Fibroblast of skin of left quadriceps (primary cell): Measurements from ENCODE around the gene SLC7A6.
"Not testable (repeated sequence)": the region's sequence is repeated elsewhere in the genome, so short reads cannot be mapped to it uniquely, and the experiment has no call there.

Source experiments
- DNase-seq, 2 experiments: peaks; one replicate each; pipeline ENCODE4 v3.0.0-alpha.2; 2013; ENCODE audit warnings: low read depth in 2 of 2

Gene SLC7A6

GRCh38 chr16:68283801-68284598, 19.7 kb downstream of the SLC7A6 start:
- DNase-seq: no peak

DNA sequence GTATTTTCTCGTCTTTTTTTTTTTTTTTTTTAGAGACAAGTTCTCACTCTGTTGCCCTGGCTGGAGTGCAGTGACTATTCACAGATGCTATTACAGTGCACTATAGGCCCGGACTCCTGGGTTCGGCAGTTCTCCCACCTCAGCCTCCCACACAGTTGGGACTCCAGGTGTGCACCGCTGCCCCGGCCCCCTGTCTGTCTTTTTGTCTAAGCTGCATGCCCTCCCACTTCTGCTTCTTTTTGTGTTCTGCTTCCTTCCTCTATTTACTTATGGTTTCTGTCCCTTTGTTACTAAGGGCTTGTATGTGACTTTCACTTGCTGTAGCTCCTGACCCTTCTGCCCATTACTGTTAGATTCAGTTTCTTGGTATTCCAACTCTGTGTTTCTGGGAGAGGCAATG, 20.5 kb downstream of the SLC7A6 start:
- DNase-seq: no peak

- no peak for DNase-seq
Observed at GRCh38 chr16:68285683-68286082, 21.4 kb downstream of the SLC7A6 start.

DNA sequence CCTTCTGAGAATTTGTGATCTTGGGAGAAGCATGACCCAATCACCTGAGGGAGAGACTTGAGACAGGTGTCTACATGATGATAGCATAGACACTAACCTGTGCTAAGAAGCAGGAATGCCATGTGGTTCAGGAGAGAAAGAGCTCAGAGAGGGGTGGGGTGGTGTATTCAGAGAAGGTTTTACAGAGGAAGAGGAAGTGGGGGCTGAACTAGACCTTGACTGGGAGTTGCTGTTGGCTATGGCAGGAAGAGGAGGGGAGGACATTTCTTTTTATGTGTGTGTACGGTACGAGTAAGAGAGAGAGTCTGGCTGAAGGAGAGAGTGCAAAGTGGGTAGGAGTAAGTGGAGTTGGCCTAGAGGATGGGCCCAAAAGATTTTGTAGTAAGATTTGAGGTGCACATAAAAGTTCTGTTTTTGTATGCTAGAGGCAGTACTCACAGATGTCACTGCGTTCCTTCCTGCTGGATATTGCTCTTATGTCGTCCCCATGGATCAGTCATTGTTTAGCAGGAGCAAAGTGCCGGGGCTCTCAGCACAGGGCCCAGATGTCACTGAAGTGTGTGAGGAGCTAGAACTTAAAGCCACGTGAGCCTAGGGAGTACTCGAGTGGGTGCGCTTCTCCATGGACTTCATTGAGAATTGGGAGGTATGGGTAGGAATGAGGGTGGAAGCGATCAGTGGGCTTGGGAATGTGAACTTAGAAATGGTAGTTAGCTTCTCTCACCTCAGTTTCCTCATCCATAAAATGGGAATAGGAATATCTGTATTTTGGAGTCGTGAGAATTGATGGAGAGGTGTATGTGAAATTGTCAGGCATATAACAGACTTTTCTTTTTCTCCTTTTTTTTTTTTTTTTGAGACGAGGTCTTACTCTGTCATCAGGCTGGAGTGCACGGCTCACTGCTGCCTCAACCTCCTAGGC, 22.1 kb downstream of the SLC7A6 start:
- no peak for DNase-seq

- no peak for DNase-seq
Observed at GRCh38 chr16:68287276-68288251, 23.2 kb downstream of the SLC7A6 start.

GRCh38 chr16:68288252-68288650, 23.9 kb downstream of the SLC7A6 start:
- DNase-seq: no peak

DNA sequence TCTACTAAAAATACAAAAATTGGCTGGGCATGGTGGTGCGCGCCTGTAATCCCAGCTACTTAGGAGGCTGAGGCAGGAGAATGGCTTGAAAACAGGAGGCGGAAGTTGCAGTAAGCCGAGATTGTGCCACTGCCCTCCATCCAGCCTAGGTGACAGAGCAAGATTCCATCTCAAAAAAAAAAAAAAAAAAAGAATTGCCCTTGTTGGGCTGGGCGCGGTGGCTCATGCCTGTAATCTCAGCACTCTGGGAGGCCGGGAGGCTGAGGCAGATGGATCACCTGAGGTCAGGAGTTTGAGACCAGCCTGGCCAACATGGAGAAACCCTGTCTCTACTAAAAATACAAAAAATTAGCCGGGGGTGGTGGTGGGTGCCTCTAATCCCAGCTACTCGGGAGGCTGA, 24.5 kb downstream of the SLC7A6 start:
- not testable (repeated sequence) for DNase-seq

- no peak for DNase-seq
Observed at GRCh38 chr16:68289202-68289601, 24.9 kb downstream of the SLC7A6 start.

DNA sequence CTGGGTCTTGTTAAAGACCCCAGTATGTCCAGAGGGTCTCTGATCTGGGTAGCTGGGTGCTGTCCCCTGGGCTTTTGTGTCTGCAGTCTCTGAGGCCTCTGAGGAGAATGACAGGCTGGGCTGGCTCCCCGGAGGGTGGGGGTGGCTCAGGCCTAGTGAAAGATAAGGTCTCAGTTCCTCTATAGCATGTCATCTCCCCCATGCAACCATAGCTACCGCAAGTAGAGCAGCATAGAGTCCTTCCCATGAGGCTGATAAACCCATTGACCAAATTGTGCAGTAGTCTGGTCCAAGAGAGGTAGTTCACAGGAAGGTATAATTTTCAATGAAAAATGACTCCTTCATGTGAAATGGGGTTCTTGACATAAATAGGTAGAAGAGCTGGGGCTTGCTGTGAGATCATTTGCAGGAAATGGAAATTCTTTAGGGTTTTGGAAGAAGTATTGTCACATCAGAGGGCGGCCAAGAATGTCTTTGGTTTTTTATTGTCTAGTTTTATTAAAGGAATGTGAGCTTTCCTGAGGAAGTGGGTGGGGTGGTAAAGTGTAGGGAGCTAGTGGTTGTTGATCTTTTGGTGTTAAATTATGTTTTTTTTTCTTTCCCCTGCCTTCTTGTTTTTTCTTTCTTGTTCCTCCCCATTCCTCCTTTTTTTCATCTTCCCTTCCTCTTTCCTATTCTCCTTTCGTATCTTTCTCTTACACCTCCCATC, 25.4 kb downstream of the SLC7A6 start:
- no peak for DNase-seq

DNA sequence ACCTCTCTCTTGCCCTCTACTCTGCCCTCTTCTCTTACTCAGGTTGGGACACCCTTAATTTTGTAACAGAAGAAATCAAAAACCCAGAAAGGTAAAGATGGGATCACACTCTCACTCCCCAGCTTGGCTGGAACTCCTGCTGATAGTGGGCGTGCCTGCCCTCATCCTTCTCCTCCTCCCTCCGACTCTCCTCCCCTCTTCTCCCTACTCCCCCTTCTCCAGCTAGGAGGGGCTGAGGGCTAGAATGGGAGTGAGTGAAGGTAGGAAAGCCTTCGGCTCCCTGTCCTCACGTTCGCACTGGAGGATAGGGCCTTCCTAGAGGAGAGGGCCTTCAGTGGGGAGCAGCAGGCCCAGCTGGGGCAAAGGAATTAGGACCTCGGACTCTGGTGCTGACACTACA, 26.1 kb downstream of the SLC7A6 start:
- DNase-seq: no peak

- no peak for DNase-seq
Observed at GRCh38 chr16:68291227-68291626, 26.9 kb downstream of the SLC7A6 start.

- DNase-seq: no peak
Observed at GRCh38 chr16:68292425-68292824, 28.1 kb downstream of the SLC7A6 start.

DNA sequence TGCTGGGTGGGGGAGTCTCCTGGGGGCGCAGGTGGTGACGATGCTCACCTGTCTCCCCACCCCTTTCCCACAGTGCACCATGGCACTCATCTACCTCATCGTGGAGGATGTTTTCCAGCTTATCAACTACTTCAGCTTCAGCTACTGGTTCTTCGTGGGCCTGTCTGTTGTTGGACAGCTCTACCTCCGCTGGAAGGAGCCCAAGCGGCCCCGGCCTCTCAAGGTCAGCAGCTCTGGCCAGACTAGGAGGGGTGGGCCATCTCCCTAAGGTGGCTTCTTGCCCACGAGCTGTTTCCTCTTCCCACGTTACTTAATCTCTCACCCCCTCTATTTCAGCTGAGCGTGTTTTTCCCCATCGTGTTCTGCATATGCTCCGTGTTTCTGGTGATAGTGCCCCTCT, 32.0 kb downstream of the SLC7A6 start:
- no peak for DNase-seq

- no peak for DNase-seq
Observed at GRCh38 chr16:68296693-68297092, 32.4 kb downstream of the SLC7A6 start.

DNA sequence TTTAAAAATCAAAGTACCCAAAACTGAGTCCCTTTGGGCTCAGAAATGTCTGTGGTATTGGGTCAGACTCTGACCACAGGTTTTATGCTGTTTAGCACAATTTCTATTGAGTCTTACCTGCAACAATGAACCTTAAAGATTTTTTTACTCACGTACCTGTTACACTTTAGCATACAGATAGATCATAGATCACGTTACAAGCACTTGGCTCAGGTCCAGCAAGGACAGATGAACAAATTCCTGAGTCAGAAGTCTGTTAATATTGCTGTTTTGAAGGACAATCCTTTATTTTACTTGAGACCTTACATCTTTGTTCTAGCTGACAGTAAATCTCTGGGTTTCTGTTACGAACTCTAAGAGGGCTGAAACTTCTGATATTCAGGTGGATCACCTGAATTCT, 33.6 kb downstream of the SLC7A6 start:
- no peak for DNase-seq

GRCh38 chr16:68298312-68298711, 34.0 kb downstream of the SLC7A6 start:
- no peak for DNase-seq

DNA sequence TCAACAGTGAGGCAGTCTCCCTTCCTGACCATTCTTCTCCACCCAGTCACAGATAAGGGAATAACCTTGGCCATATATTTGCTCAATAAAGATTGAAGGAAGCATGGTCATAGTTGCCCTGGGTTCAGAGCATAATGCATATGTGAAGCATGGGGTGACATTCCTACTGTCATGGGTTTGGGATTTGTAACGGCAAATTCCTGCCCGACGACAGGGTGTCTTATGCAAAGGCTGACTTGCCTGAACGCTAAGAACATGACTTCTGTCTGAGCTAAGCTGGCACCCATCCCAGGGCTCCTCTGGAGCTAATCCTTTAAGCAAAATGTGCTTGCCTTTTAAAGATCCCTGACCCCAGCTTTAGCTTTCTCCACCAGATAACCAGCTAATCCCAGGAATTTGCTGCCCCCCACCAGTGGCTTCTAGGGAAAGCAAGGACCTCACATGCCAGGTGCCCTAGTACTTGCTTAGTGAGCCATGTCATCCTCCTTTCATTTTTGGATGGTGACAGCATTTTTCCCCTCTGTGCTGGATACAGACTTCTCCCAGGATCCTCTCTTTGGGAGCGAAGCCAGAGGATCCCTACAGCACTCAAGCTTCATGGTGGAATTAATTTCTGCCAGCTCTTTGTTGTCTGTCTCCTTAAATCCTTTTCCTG, 34.7 kb downstream of the SLC7A6 start:
- peak in 1 of 2 experiments; percentile 30 for DNase-seq

- no peak for DNase-seq
Observed at GRCh38 chr16:68299571-68300453, 35.5 kb downstream of the SLC7A6 start.

DNA sequence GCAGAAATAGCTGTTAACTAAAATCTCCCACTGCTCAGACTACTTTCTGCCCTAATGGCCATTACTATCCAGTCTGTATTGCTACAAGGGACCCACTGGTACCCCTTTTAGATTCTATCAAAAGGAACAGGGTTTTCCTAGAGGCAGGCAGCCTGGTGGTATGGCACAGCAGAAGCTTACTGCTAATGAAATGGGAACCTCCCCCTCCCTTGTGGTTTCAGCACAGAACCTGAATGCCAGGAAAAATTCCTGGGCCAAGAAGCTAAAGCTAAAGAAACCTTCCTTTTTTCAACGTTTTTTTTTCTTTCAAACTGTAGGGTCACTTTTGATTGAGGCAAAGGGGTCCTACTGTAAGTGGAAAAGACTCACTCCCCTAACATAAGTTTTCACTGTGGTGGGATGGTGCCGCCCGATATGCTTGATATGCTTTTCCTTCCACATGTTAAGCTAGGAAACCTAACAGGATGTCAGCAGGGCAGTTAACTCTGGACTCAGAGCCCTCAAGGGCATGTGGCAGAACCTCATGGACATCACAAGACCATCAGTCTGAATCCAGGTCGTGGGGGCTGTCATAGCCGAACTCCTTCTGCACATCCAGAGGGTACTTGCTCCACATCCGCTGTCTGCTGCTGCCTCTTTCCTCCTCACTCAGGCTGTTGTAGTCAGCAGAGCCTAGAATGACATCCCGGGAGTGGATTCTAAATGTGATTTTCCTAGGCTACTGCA, 36.6 kb downstream of the SLC7A6 start:
- DNase-seq: no peak
